Measurements from ENCODE around the gene ALDH1B1. TPM values are rescaled to one million over a fixed set of nuclear protein-coding genes. Genes with fewer than 3 reads are reported as not detected.

Gene ALDH1B1
- total and polyA plus RNA-seq, 2 of the 13 experiments (the other 11 are each of a cell fraction or from before 2014, with no cell fraction given), result 45.1 to 125 TPM

GRCh38 chr9:38380872-38381534, 11.5 kb upstream of the ALDH1B1 start (continued):
- TF ChIP-seq MIXL1 (CRISPR knock-in tag; IDR thresholded peaks at IDR 0.05) (peak; percentile 98), GTF2F1 (IDR thresholded peaks at IDR 0.05; ENCODE audit: low read length) (no peak), ZNF850 (CRISPR knock-in tag; conservative IDR thresholded peaks at IDR 0.05) (no peak), KDM6A (CRISPR knock-in tag; IDR thresholded peaks at IDR 0.05; ENCODE audit: low read depth) (peak; percentile 69; the same call in 1 of the 2 replicates), ZNF609 (CRISPR knock-in tag; IDR thresholded peaks at IDR 0.05; ENCODE audit: borderline replicate concordance) (peak; percentile 92), ARHGAP35 (CRISPR knock-in tag; IDR thresholded peaks at IDR 0.05; ENCODE audit: borderline replicate concordance) (no peak), ZNF30 (CRISPR knock-in tag; IDR thresholded peaks at IDR 0.05) (no peak), AGO2 (optimal IDR thresholded peaks at IDR 0.05; ENCODE audit: low read depth, low read length) (no peak), DRAP1 (CRISPR knock-in tag; IDR thresholded peaks at IDR 0.05) (no peak; the same call in none of the 2 replicates), ZNF790 (CRISPR knock-in tag; IDR thresholded peaks at IDR 0.05; ENCODE audit: borderline replicate concordance) (no peak), ZNF512 (CRISPR knock-in tag; IDR thresholded peaks at IDR 0.05) (0 out of 2 replicates have a peak, but pooled peaks have one; percentile 31), ZNF557 (CRISPR knock-in tag; IDR thresholded peaks at IDR 0.05) (0 out of 2 replicates have a peak, but pooled peaks have one; percentile 61), ZNF280B (CRISPR knock-in tag; IDR thresholded peaks at IDR 0.05; ENCODE audit: borderline replicate concordance) (no peak; the same call in 1 of the 2 replicates), TCF12 (IDR thresholded peaks at IDR 0.05) (no peak), TCF12 (CRISPR knock-in tag; IDR thresholded peaks at IDR 0.05) (peak; percentile 65), ZNF230 (CRISPR knock-in tag; IDR thresholded peaks at IDR 0.05) (no peak), ADNP (CRISPR knock-in tag; IDR thresholded peaks at IDR 0.05) (no peak), NR2F6 (IDR thresholded peaks at IDR 0.05) (peak; percentile 53), NR2F6 (CRISPR knock-in tag; IDR thresholded peaks at IDR 0.05) (peak; percentile 84), ZBTB2 (CRISPR knock-in tag; IDR thresholded peaks at IDR 0.05; ENCODE audit: low read depth) (no peak)

Data from HepG2 (cell line).